SU-DHL-6 (cell line): ENCODE measurements around the gene PTGER3.

Experiments
- H2AFZ ChIP-seq: fragments of 200-600 bp; sonication (generic); 2 replicates; pipeline ENCODE4 v1.6.1; 2014; ENCODE audit warnings: low read depth, mild to moderate bottlenecking, moderate library complexity, mixed read lengths, antibody characterized with exemption, low read length; ENCODE audit not compliant: severe bottlenecking
- H3F3A ChIP-seq: fragments of 200-600 bp; shearing (Covaris generic); 2 replicates; pipeline ENCODE4 v1.6.0; 2016; ENCODE audit warnings: antibody characterized with exemption, mild to moderate bottlenecking; ENCODE audit not compliant: insufficient read depth
- H3K27ac ChIP-seq: fragments of 200-600 bp; sonication (generic); 2 replicates; pipeline ENCODE4 v1.5.1; 2016; ENCODE audit warnings: low read depth, mild to moderate bottlenecking, low read length, moderate library complexity, mixed read lengths
- H3K27me3 ChIP-seq: fragments of 200-600 bp; sonication (generic), shearing (Covaris generic); 2 replicates; pipeline ENCODE4 v1.6.0; 2014; ENCODE audit warnings: mild to moderate bottlenecking, low read length
- H3K36me3 ChIP-seq: fragments of 200-600 bp; sonication (generic); 2 replicates; pipeline ENCODE4 v1.6.1; 2014; ENCODE audit warnings: mild to moderate bottlenecking, low read length, mixed read lengths
- H3K4me2 ChIP-seq: fragments of 300-600, 200-600 bp; shearing (Covaris generic), sonication (generic); 2 replicates; pipeline ENCODE4 v1.6.0; 2014; ENCODE audit warnings: low read length, low read depth, mild to moderate bottlenecking; ENCODE audit not compliant: poor library complexity, severe bottlenecking
- H3K4me3 ChIP-seq: fragments of 200-600 bp; sonication (generic); 2 replicates; pipeline ENCODE4 v1.5.1; 2014; ENCODE audit warnings: antibody characterized with exemption, low read length, mild to moderate bottlenecking, mixed read lengths; ENCODE audit not compliant: insufficient read depth, poor library complexity, severe bottlenecking
- H3K79me2 ChIP-seq: fragments of 200-600 bp; sonication (generic); 2 replicates; pipeline ENCODE4 v1.6.1; 2014; ENCODE audit warnings: mild to moderate bottlenecking, low read length, moderate library complexity; ENCODE audit not compliant: insufficient read depth
- H3K9ac ChIP-seq: fragments of 200-600 bp; sonication (generic); 2 replicates; pipeline ENCODE4 v1.7.0; 2014; ENCODE audit warnings: mild to moderate bottlenecking, low read length
- H3K9me2 ChIP-seq: fragments of 200-600 bp; sonication (generic); replicated peaks from 2 replicates; pipeline ENCODE4 v1.6.1; 2014; ENCODE audit warnings: low read length; ENCODE audit not compliant: insufficient read depth
- H3K9me3 ChIP-seq: fragments of 200-600 bp; sonication (generic); 2 replicates; pipeline ENCODE4 v1.6.1; 2014; ENCODE audit warnings: low read length, mixed read lengths; ENCODE audit not compliant: insufficient read depth
- H4K20me1 ChIP-seq: fragments of 200-600 bp; sonication (generic); 2 replicates; pipeline ENCODE4 v1.6.1; 2014; ENCODE audit warnings: low read depth, mild to moderate bottlenecking, antibody characterized with exemption, low read length, moderate library complexity, mixed read lengths
- CTCF ChIP-seq: fragments of 200-600 bp; sonication (generic); IDR thresholded peaks from one replicate; pipeline ENCODE4 v1.5.1; 2017; ENCODE audit warnings: antibody characterized with exemption, mild to moderate bottlenecking, low read length, moderate library complexity; ENCODE audit not compliant: insufficient read depth, poor library complexity, severe bottlenecking
- EZH2phosphoT487 ChIP-seq: fragments of 200-600 bp; sonication (generic), shearing (Covaris generic); conservative IDR thresholded peaks from 2 replicates; pipeline ENCODE4 v1.6.1; 2018; ENCODE audit warnings: mild to moderate bottlenecking, antibody characterized with exemption, low read length, moderate library complexity, mixed read lengths

Gene PTGER3

DNA sequence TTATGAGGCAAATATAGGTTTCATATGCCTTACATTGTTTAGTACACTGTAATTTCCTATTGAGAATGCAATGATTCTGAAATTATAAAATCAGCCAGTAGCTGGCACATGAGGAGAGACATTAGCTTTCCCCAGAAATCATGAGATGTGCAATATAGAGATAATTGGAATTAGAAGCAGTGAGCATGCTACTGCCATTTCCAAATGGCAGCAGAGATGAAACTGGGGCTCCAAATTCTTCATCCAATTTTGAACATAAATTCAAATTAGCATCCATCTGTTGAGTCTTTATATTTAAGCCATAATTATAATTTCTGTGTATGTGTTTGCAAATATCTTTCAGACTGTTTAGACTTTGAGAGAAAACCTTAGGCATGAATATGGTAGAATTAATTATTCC, 28.8 kb downstream of the PTGER3 start:
- Histone ChIP-seq H3K36me3 (no peaks in the 10 kb centered on the region), H3K9ac (no peak overlapping the region), H3K9me2 (no peaks in the 10 kb centered on the region; the same call in 1 of the 2 replicates), H3K27ac (no peak overlapping the region), H3K27me3 (no peaks in the 10 kb centered on the region), H3K79me2 (no peaks in the 10 kb centered on the region), H3K4me3 (no peak overlapping the region), H2AFZ (no peak overlapping the region), H4K20me1 (no peaks in the 10 kb centered on the region), H3K9me3 (no peaks in the 10 kb centered on the region), H3K4me2 (no peak overlapping the region), H3F3A (no peaks in the 10 kb centered on the region)
- TF ChIP-seq CTCF (no peak), EZH2phosphoT487 (no peak)

GRCh38 chr1:71015745-71016144, 31.9 kb downstream of the PTGER3 start:
- no peaks in the 10 kb centered on the region for H3K9me3 ChIP-seq
- H3K4me3 ChIP-seq: no peak overlapping the region
- H3F3A ChIP-seq: no peaks in the 10 kb centered on the region
- no peaks in the 10 kb centered on the region for H3K27me3 ChIP-seq
- H3K79me2 ChIP-seq: no peaks in the 10 kb centered on the region
- H3K4me2 ChIP-seq: no peak overlapping the region
- H3K9me2 ChIP-seq: no peaks in the 10 kb centered on the region; the same call in 1 of the 2 replicates
- H3K36me3 ChIP-seq: no peaks in the 10 kb centered on the region
- H4K20me1 ChIP-seq: no peaks in the 10 kb centered on the region
- H3K9ac ChIP-seq: no peak overlapping the region
- H3K27ac ChIP-seq: no peak overlapping the region
- no peak overlapping the region for H2AFZ ChIP-seq
- TF ChIP-seq EZH2phosphoT487 (no peak), CTCF (no peak)

- no peaks in the 10 kb centered on the region for H3K36me3 ChIP-seq
- no peaks in the 10 kb centered on the region for H3F3A ChIP-seq
- no peak overlapping the region for H3K4me2 ChIP-seq
- no peaks in the 10 kb centered on the region; the same call in 1 of the 2 replicates for H3K9me2 ChIP-seq
- H2AFZ ChIP-seq: no peak overlapping the region
- no peaks in the 10 kb centered on the region for H3K27me3 ChIP-seq
- no peak overlapping the region for H3K4me3 ChIP-seq
- H3K9ac ChIP-seq: no peak overlapping the region
- no peaks in the 10 kb centered on the region for H4K20me1 ChIP-seq
- H3K79me2 ChIP-seq: no peaks in the 10 kb centered on the region
- no peak for TF ChIP-seq CTCF
- TF ChIP-seq EZH2phosphoT487: no peak
- H3K27ac ChIP-seq: no peak overlapping the region
- no peaks in the 10 kb centered on the region for H3K9me3 ChIP-seq
Observed at GRCh38 chr1:71014178-71014579, 33.4 kb downstream of the PTGER3 start.
